Testis (tissue), 2 donors: ENCODE data around the gene PPP6R1.

Source experiments
- CTCF ChIP-seq, 3 experiments: fragments of 450-650 bp in 2 of 3; fragments of 200-600 bp in 1 of 3; sonication (generic) in 1 of 3; IDR thresholded peaks; one replicate each; pipeline ENCODE4 v1.5.1; 2016 to 2019; ENCODE audit warnings: antibody characterized with exemption in 3 of 3, mild to moderate bottlenecking in 2 of 3, moderate library complexity in 1 of 3
- POLR2A ChIP-seq: fragments of 450-650 bp; IDR thresholded peaks from one replicate; pipeline ENCODE4 v1.6.1; 2017; ENCODE audit warnings: antibody characterized with exemption, mild to moderate bottlenecking, moderate library complexity

GRCh38 chr19:55248166-55248675 is 10.6 kb downstream of the PPP6R1 start:
- TF ChIP-seq POLR2A, result no peak
- no peak for TF ChIP-seq CTCF (IDR thresholded peaks at IDR 0.05)
